Stimulated activated CD8-positive, alpha-beta memory T cell treated with anti-CD3 and anti-CD28 coated beads, Interleukin-12 subunit alpha, Interleukin-12 subunit beta, amount 100 ng/mL, for 24 hours (primary cell): ENCODE measurements around the gene ZBTB46.
"Not testable (repeated sequence)": the region's sequence is repeated elsewhere in the genome, so short reads cannot be mapped to it uniquely, and the experiment has no call there.

Experiments
- DNase-seq: peaks from one replicate; pipeline ENCODE4 v3.0.0-alpha.2; 2020; ENCODE audit errors: extremely low read depth

Gene ZBTB46

GRCh38 chr20:63814891-63815614, 16.0 kb downstream of the ZBTB46 start:
- DNase-seq, result no peak

GRCh38 chr20:63811491-63811875, 19.6 kb downstream of the ZBTB46 start:
- DNase-seq, result no peak

GRCh38 chr20:63810730-63811490, 20.2 kb downstream of the ZBTB46 start:
- no peak for DNase-seq

GRCh38 chr20:63809856-63810255, 21.2 kb downstream of the ZBTB46 start:
- DNase-seq, result no peak

- no peak for DNase-seq
Measured at GRCh38 chr20:63808964-63809674, 21.9 kb downstream of the ZBTB46 start.

GRCh38 chr20:63808145-63808724, 22.8 kb downstream of the ZBTB46 start:
- DNase-seq, result no peak

GRCh38 chr20:63807654-63808053, 23.4 kb downstream of the ZBTB46 start:
- DNase-seq, result no peak

GRCh38 chr20:63804308-63804636, 26.8 kb downstream of the ZBTB46 start:
- DNase-seq, result no peak

- DNase-seq, result no peak
Measured at GRCh38 chr20:63802469-63803240, 28.4 kb downstream of the ZBTB46 start.

- DNase-seq, result not testable (repeated sequence)
Measured at GRCh38 chr20:63801174-63801573, 29.9 kb downstream of the ZBTB46 start.

GRCh38 chr20:63800411-63800810, 30.7 kb downstream of the ZBTB46 start:
- DNase-seq, result not testable (repeated sequence)

GRCh38 chr20:63799127-63799526, 31.9 kb downstream of the ZBTB46 start:
- not testable (repeated sequence) for DNase-seq

- DNase-seq, result not testable (repeated sequence)
Measured at GRCh38 chr20:63797175-63797574, 33.9 kb downstream of the ZBTB46 start.

GRCh38 chr20:63795178-63795830, 35.8 kb downstream of the ZBTB46 start:
- DNase-seq, result no peak

- DNase-seq, result no peak
Measured at GRCh38 chr20:63794614-63795013, 36.5 kb downstream of the ZBTB46 start.

- DNase-seq, result no peak
Measured at GRCh38 chr20:63792866-63793265, 38.2 kb downstream of the ZBTB46 start.

- DNase-seq, result no peak
Measured at GRCh38 chr20:63791497-63792156, 39.4 kb downstream of the ZBTB46 start.

GRCh38 chr20:63790572-63791168, 40.4 kb downstream of the ZBTB46 start:
- no peak for DNase-seq

- no peak for DNase-seq
Measured at GRCh38 chr20:63789836-63790571, 41.1 kb downstream of the ZBTB46 start.
